HCT116 (cell line): Measurements from ENCODE around the gene RBCK1. TPM values are rescaled to one million over a fixed set of nuclear protein-coding genes. Genes with fewer than 3 reads are reported as not detected.

Experiments
- ATAC-seq: fragments of 200-7000 bp; cut with Tn5 transposase; 2 replicates; pipeline ENCODE4 v1.9.1; 2020; ENCODE audit warnings: mild to moderate bottlenecking, moderate library complexity
- BruUV-seq: library from RNA; stranded (reverse); fragments of 400-500 nt; replicated peaks from 2 replicates; lab custom pipeline; 2021; lab: Mats Ljungman, UMichigan
- CTCF ChIA-PET: fragments of 300-600 bp; sonication (Branson Sonifier 250); formaldehyde crosslinking; loops from one replicate; lab custom pipeline; 2021; ENCODE audit warnings: antibody characterized with exemption; lab: Charles Lee
- POLR2A ChIA-PET: fragments of 300-600, 350-600 bp; sonication (Branson Sonifier 250); formaldehyde crosslinking; loops from one replicate; lab custom pipeline; 2021; ENCODE audit warnings: antibody characterized with exemption; lab: Charles Lee
- RAD21 ChIA-PET, 2 experiments: fragments of 300-600 bp; sonication (Branson Sonifier 250); formaldehyde crosslinking; loops; one replicate each; lab custom pipeline; 2023; ENCODE audit warnings: low total read pairs in 2 of 2; ENCODE audit not compliant: uncharacterized antibody in 2 of 2, unreplicated experiment in 2 of 2, low non-redundant PET in 1 of 2; lab: Charles Lee
- DNase-seq: peaks from one replicate; pipeline ENCODE4 v3.0.0-alpha.2; 2010; ENCODE audit warnings: low read depth, low spot score
- H2AFZ ChIP-seq: fragments of 200-600 bp; shearing (Covaris generic), sonication (generic); 2 replicates; pipeline ENCODE4 v1.6.1; 2017; ENCODE audit warnings: low read depth, mixed run types, mixed read lengths, antibody characterized with exemption, low read length; ENCODE audit not compliant: poor library complexity, severe bottlenecking
- H3K27ac ChIP-seq: 2 replicates; pipeline ENCODE4 v1.5.1; 2012; ENCODE audit warnings: low read depth, low read length
- H3K27me3 ChIP-seq: fragments of 200-600 bp; sonication (generic); 2 replicates; pipeline ENCODE4 v1.6.1; 2016; ENCODE audit warnings: mixed run types, low read length, mixed read lengths; ENCODE audit not compliant: insufficient read depth
- H3K36me3 ChIP-seq, 2 experiments: fragments of 200-500 bp in 1 of 2; fragments of 200-600 bp in 1 of 2; sonication (Bioruptor generic) in 1 of 2; sonication (generic) in 1 of 2; 2 replicates each; pipeline versions ENCODE4 v1.5.1 to v1.6.1; 2014 to 2016; ENCODE audit warnings: low read length in 2 of 2, inconsistent platforms in 1 of 2, mixed read lengths in 1 of 2, mixed run types in 1 of 2; ENCODE audit not compliant: insufficient read depth in 2 of 2, control insufficient read depth in 1 of 2
- H3K4me1 ChIP-seq, 2 experiments: fragments of 200-600 bp in 1 of 2; sonication (generic) in 1 of 2; 2 replicates each; pipeline versions ENCODE4 v1.5.1 to v1.6.1; 2012 to 2017; ENCODE audit warnings: low read length in 2 of 2, inconsistent platforms in 1 of 2, mild to moderate bottlenecking in 1 of 2, mixed read lengths in 1 of 2, mixed run types in 1 of 2, moderate library complexity in 1 of 2; ENCODE audit not compliant: insufficient read depth in 2 of 2, control insufficient read depth in 1 of 2
- H3K4me2 ChIP-seq: fragments of 200-600 bp; sonication (generic); 2 replicates; pipeline ENCODE4 v1.6.1; 2017; ENCODE audit warnings: mixed run types, low read length, mixed read lengths
- H3K4me3 ChIP-seq, 2 experiments: fragments of 200-600 bp in 1 of 2; sonication (generic) in 1 of 2; replicated peaks in 1 of 2; 2 replicates each; pipeline ENCODE4 v1.5.1; 2011 to 2016; ENCODE audit warnings: low read length in 2 of 2, control low read depth in 1 of 2, low read depth in 1 of 2, mild to moderate bottlenecking in 1 of 2, mixed read lengths in 1 of 2, mixed run types in 1 of 2
- H3K79me2 ChIP-seq: fragments of 200-600 bp; sonication (generic); 2 replicates; pipeline ENCODE4 v1.6.1; 2017; ENCODE audit warnings: mild to moderate bottlenecking, mixed run types, low read length, moderate library complexity, mixed read lengths; ENCODE audit not compliant: insufficient read depth
- H3K9ac ChIP-seq: fragments of 200-600 bp; sonication (generic); 2 replicates; pipeline ENCODE4 v1.6.1; 2016; ENCODE audit warnings: low read length, mixed read lengths
- H3K9me2 ChIP-seq: fragments of 200-600 bp; sonication (generic), shearing (Covaris generic); 2 replicates; pipeline ENCODE4 v1.6.1; 2017; ENCODE audit warnings: mixed run types, mild to moderate bottlenecking, moderate library complexity; ENCODE audit not compliant: insufficient read depth
- H3K9me3 ChIP-seq, 2 experiments: fragments of 200-500 bp in 1 of 2; fragments of 200-600 bp in 1 of 2; sonication (Bioruptor generic) in 1 of 2; sonication (generic) in 1 of 2; 2 replicates each; pipeline ENCODE4 v1.6.1; 2014 to 2017; ENCODE audit warnings: low read length in 2 of 2, mixed read lengths in 2 of 2, inconsistent platforms in 1 of 2, low read depth in 1 of 2, mild to moderate bottlenecking in 1 of 2, mixed run types in 1 of 2, moderate library complexity in 1 of 2; ENCODE audit not compliant: control insufficient read depth in 1 of 2, insufficient read depth in 1 of 2
- H4K20me1 ChIP-seq: fragments of 200-600 bp; sonication (generic), shearing (Covaris generic); 2 replicates; pipeline ENCODE4 v1.6.1; 2017; ENCODE audit warnings: mixed run types, mild to moderate bottlenecking, moderate library complexity; ENCODE audit not compliant: insufficient read depth
- ATF3 ChIP-seq: IDR thresholded peaks from 2 replicates; pipeline ENCODE4 v1.6.1; 2012
- CBX3 ChIP-seq: IDR thresholded peaks from 2 replicates; pipeline ENCODE4 v1.6.1; 2012; ENCODE audit warnings: low read depth
- EGR1 ChIP-seq: IDR thresholded peaks from 2 replicates; pipeline ENCODE4 v1.6.1; 2012; ENCODE audit warnings: low read depth
- MAX ChIP-seq: IDR thresholded peaks from 2 replicates; pipeline ENCODE4 v1.6.1; 2012
- POLR2A ChIP-seq: IDR thresholded peaks from 2 replicates; pipeline ENCODE4 v1.7.0; 2011; ENCODE audit warnings: borderline replicate concordance; ENCODE audit not compliant: insufficient read depth, insufficient read length; ENCODE audit errors: extremely low read depth
- TCF7L2 ChIP-seq: IDR thresholded peaks from 2 replicates; pipeline ENCODE4 v1.7.0; 2011; ENCODE audit warnings: borderline replicate concordance, inconsistent platforms; ENCODE audit not compliant: insufficient read depth, insufficient read length; ENCODE audit errors: extremely low read depth
- ZNF274 ChIP-seq: fragments of 200-500 bp; sonication (Bioruptor generic); IDR thresholded peaks from 2 replicates; pipeline ENCODE4 v1.6.1; 2014; ENCODE audit warnings: mild to moderate bottlenecking, low read depth, low read length, inconsistent platforms
- intact Hi-C: fragments of 100-400 bp; cut with micrococcal nuclease; formaldehyde crosslinking; loops from 2 replicates; pipeline ENCODE4 v1.10.0; 2022
- total RNA-seq: library from RNA; stranded (reverse); gene quantifications from one replicate; pipeline ENCODE4 v1.2.1, GENCODE V29; 2021; ENCODE audit not compliant: unreplicated experiment

RBCK1 gene
- total RNA-seq, 1 experiment from 2014 or later, result 180 TPM

GRCh38 chr20:358891-359555 is 49.1 kb upstream of the RBCK1 start:
- H3K27me3 ChIP-seq, result no peaks in the 10 kb centered on the region
- no peaks in the 10 kb centered on the region for H3K9me2 ChIP-seq
- H3K9ac ChIP-seq, result no peak overlapping the region
- CTCF ChIA-PET, result interaction anchor here (1.1 to 1.7 kb wide), 2 partner anchors 72 to 402 kb away, joined by 3 to 5 read pairs; no protein-coding TSS in a partner anchor
- H3K4me3 ChIP-seq, result no peak overlapping the region
- TF ChIP-seq MAX, result no peak
- TF ChIP-seq EGR1, result no peak
- no peak for TF ChIP-seq TCF7L2
- no peak for TF ChIP-seq ATF3
- no peak for TF ChIP-seq ZNF274
- TF ChIP-seq, all 23 proteins: peak for 0
- intact Hi-C loops, result no loop called here
- no peak overlapping the region for H3K27ac ChIP-seq
- H2AFZ ChIP-seq, result no peak overlapping the region
- H3K4me2 ChIP-seq, result no peak overlapping the region
- RAD21 ChIA-PET, result no interaction called here
- H3K36me3 ChIP-seq, result no peaks in the 10 kb centered on the region
- ATAC-seq (no peak), DNase-seq (no peak)
- POLR2A ChIA-PET, result interaction anchor here (20.0 kb wide), 1 partner anchor 20 kb away, joined by 779 read pairs; the partner anchor contains the start of gene TRIB3
- H3K4me1 ChIP-seq, result peaks cover 27 to 28% of the 10 kb centered on the region in 2 experiments
- no TSS peak for BruUV-seq
- no peaks in the 10 kb centered on the region for H4K20me1 ChIP-seq
- no peaks in the 10 kb centered on the region for H3K79me2 ChIP-seq
- no peaks in the 10 kb centered on the region for H3K9me3 ChIP-seq

- Histone ChIP-seq H3K4me1 (peaks cover 45 to 52% of the 10 kb centered on the region in 2 experiments), H3K27me3 (no peaks in the 10 kb centered on the region), H3K79me2 (no peaks in the 10 kb centered on the region), H3K27ac (no peak overlapping the region), H3K9ac (no peak overlapping the region), H4K20me1 (no peaks in the 10 kb centered on the region), H3K9me3 (no peaks in the 10 kb centered on the region), H3K36me3 (no peaks in the 10 kb centered on the region), H2AFZ (no peak overlapping the region), H3K4me2 (no peak overlapping the region), H3K4me3 (no peak overlapping the region), H3K9me2 (no peaks in the 10 kb centered on the region)
- TF ChIP-seq POLR2A (no peak), CBX3 (no peak), MAX (no peak)
- ChIA-PET CTCF (interaction anchor here (0.7 to 1.8 kb wide), 5 partner anchors 12 to 70 kb away, joined by 3 to 7 read pairs (median 4); no protein-coding TSS in a partner anchor), POLR2A (interaction anchor here (0.8 to 29.0 kb wide), 6 partner anchors 13 to 284 kb away, joined by 3 to 779 read pairs (median 4); partner anchors contain the start of genes RBCK1 and TRIB3), RAD21 (interaction anchor here (1.2 to 1.5 kb wide), 2 partner anchors 10 to 70 kb away, joined by 4 to 5 read pairs; no protein-coding TSS in a partner anchor)
- BruUV-seq, result no TSS peak
- DNase-seq (no peak), ATAC-seq (no peak)
- intact Hi-C loops, result loop anchor here (5.0 kb wide), 1 partner anchor 41 kb away; no protein-coding TSS in a partner anchor
Observed at GRCh38 chr20:361561-361960, 46.5 kb upstream of the RBCK1 start.
